RPMI7951 (cell line): ENCODE measurements around the gene XDH. TPM values are rescaled to one million over a fixed set of nuclear protein-coding genes. Genes with fewer than 3 reads are reported as not detected.

ENCODE experiments used
- total RNA-seq: library from RNA; depleted of rRNA; stranded (reverse); fragments of >200 nt; shearing (Covaris generic); gene quantifications from 2 replicates; pipeline ENCODE4 v1.2.3, GENCODE V29; 2014; rRNA removed

XDH gene
- total RNA-seq, 1 experiment from 2014 or later, result 0.48 TPM

Other genes with a start within 250 kb of the XDH start
- gene CAPN14, start 197.2 kb downstream of the XDH start, total RNA-seq, result 0.96 and 1.3 TPM in 2 replicates
- gene EHD3, start 180.6 kb downstream of the XDH start, total RNA-seq, result 19.9 and 20.0 TPM in 2 replicates
- gene SRD5A2, start 166.2 kb upstream of the XDH start, total RNA-seq, result not detected in 2 replicates